Stimulated activated CD4-positive, alpha-beta T cell treated with anti-CD3 and anti-CD28 coated beads, Interleukin-4, amount 100 ng/mL, for 24 hours (primary cell): ENCODE data around the gene PACS1.
A peak's percentile ranks its signal among the peaks of the same experiment; 100 is the strongest.

Experiments used
- DNase-seq: peaks from one replicate; pipeline ENCODE4 v3.0.0-alpha.2; 2020

The PACS1 gene

DNA sequence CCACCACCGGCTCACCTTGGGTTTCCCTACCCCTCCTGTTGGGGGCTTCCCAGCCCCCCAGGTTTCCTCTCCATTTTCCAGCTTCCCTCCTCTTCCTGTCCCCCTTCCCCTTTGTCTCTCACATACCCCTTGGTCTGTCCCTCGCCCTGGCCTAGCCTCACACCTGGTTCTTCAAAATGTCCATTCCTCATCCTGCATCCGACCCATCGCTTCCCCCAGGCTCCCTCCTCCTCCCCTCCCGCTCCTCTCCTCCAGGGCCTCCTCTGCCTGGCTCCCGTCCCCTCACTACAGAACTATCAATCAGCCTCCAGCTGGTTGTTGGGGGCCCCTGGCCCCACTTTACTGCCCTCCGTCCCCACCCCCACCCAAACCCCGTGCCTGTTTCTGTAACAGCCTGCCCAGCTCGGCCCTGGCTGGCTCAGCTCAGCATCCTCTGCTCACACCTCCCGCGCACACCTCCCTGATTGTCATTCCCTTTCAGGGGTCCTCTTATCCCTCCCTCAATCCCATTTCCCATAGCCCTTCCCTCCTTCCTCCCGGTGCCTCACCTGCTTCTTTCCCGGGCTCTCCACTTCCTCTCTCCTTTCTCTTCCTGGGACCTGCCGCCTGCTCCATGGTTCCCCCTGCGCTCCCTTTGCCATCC, 209.1 kb downstream of the PACS1 start:
- DNase-seq: no peak

DNA sequence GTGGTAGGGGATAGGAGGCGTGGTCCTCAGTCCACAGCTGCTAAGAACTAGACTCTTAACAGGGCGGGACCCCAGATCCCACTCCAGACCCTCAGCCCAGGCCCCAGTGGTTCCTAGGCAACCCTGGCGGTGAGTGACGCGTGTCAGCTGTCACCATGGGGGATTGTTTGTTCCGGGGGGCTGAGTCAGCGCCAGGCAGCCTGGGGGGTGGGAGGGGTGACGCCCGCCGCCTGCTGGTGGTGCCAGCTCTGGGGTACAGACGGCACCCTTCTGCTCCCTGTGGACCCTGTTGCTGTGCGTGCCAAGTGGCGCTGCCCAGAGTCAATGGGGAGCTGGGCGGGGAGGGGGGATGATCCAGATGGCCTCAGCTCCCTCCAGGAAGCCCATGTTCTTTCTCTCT, 210.4 kb downstream of the PACS1 start:
- DNase-seq: no peak

DNA sequence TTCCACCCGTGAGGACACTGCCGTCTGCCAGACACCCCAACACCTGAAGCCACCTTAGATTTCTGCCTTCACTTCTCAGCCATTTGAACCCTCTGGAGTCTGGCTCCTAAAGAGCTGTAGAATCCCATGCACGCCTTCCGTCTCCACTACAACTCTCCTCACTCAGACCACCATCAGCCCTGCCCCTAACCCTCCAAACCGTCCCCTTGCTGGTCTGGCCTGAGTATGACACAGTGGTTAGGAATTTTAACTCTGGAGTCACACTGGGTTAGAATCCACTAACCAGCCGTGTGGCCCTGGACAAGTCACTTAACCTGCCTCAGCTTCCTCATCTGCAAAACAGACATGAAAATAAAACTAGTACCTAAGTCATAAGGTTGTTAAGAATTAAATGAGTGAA, 210.9 kb downstream of the PACS1 start:
- DNase-seq: no peak

DNA sequence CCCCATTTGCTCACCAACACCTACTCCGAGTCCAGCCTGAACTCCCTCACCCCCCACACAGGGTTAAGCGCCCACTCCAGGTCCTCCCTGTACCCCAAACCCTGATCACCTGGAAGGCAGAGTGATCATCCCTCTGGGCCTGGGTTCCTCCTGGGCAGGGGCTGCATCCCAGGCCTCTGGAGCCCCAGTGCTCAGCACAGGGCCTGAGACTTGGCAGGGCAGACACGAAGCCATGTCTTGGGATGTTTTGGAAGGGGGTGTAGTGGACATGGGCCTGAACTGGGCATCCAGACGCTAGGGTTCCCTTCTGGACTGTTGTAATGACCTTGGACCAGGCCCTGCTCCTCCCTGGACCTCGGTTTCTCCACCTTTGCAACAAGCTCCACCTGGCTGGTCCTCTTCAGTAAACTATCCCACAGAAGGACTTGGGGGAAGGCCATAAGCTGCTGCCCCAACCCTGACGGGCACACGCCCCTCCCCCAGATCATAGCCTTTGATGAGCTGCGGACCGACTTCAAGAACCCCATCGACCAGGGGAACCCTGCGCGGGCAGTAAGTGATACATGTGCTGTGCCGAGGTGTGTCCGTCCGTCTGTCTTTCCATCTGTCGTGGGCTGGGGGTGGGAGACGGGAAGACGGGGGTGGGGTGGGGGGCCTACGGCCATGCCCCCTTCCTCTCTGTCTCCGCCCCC, 211.8 kb downstream of the PACS1 start:
- DNase-seq: no peak

DNA sequence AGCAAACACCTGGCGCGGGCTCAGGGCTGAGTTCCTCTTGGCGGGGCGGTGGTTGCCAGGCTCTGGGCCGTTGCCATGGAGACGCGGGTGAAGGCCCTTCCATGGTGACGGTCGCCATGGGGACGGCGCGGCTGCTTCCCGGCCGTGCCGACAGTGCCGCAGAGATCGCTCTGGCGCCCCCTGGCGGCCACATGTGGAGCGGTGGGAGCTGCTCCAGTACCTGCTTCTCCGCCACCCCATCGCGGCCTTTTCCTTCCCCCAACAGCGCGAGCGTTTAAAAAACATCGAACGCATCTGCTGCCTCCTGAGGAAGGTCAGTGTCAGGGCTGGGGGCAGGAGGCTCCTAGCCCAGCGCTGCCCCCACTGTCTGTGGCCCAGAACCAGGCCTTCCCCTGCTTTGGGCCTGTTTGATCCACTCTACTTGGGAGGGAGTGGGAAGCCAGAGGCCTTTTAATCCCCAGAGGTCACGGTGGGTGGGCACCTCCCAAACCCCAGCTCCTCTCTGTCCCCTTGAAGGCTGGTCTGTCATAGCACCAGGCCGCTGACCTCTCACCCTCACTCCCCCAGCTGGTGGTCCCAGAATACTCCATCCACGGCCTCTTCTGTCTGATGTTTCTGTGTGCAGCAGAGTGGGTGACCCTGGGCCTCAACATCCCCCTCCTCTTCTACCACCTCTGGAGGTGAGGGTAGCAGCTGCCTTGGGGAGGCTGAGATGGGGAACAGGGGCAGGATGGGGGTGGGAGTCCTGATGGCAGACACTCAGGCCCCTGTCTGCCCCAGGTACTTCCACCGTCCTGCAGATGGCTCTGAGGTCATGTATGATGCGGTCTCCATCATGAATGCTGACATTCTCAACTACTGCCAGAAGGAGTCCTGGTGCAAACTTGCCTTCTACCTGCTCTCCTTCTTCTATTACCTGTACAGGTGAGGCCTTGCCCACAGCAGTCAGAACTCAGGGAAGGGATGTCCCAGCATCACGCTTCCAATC, 212.7 kb downstream of the PACS1 start:
- peak; percentile 98 for DNase-seq

DNA sequence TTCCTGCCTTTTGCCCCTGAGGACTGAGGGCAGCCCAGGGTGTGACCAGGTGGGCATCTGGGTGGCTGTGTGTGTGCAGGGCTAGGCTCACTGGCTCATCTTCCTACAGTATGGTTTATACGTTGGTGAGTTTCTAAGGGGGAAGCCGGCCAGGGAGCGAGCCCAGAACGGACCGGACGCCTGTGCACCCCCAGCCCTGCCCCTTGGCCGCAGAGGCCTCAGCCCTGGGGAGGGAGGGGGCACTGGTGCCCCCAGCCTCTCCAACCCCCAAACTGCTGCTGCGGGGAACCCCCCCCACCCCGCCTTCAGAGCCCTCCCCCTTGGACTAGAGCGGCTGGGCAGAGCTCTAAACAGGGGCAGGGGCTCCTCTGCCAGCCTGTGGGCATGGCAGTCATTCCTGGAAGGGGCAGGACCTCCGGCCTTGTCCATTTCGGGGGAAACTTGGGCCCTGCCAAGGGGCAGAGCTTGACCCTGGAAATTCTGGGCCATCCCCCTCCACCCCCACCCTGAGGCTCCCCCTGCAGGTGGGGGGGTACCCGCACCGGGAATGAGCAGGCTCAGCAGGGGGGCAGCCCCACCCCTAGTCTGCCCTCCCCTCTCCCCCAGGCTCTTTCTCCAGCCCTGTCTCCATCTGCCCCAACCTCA, 213.5 kb downstream of the PACS1 start:
- no peak for DNase-seq

DNA sequence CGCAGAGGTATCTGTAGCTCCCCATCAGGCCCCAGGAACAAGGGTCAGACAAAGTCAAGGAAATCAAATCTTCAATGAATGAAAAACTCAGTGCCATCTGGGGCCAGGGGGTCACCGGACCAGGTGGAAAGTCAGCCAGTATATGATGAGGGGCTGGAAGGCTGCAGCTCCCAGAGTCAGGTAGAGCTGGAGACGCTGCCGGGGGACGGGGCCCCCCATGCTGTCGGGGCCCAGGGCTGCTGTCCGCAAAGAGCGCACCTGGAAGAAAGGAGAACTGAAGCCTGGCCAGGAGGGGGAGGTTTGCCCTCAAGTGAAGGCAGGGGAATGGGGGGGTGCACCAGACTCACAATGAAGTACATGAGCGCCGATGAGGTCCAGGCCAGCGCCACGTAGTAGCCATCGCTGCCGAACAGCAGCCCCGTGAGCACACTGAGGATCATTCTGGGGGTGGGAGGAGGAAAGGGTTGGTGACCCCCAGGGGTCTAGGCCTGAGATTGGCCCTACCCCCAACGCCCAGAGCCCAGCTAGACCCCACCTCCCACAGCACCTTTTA, 214.5 kb downstream of the PACS1 start:
- DNase-seq: no peak

DNA sequence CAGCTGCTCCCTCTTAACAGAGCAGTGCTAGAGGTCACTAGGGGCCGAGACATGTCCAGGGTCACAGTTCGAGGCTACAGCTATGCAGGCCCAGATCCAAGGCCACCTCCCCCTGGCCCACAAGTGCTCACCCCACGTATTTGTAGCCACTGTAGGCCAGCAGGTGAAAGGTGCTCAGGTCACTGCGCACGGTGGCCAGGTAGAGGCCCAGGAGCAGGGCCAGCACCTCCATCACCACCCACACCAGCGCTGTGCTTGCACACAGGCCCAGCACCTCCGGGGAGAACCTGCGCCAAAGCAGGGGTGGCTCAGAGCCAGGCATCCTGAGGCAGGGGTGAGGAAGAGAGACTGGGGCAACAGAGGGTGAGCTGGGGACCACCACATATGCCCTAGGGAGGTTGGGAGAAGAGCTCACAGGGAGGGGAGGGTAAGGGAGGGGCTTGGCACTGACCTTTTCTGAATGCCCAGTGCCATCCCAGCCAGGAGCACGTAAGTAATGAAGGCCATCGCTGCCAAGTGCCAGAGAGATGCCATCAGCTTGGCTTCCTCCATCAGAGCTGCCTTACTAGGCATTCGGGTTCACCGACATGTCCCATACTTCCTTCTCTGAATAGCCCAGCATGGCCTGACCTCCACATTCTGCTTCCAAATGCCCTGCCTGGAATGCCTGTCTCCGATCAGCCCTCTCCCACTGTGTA, 215.3 kb downstream of the PACS1 start:
- no peak for DNase-seq

DNA sequence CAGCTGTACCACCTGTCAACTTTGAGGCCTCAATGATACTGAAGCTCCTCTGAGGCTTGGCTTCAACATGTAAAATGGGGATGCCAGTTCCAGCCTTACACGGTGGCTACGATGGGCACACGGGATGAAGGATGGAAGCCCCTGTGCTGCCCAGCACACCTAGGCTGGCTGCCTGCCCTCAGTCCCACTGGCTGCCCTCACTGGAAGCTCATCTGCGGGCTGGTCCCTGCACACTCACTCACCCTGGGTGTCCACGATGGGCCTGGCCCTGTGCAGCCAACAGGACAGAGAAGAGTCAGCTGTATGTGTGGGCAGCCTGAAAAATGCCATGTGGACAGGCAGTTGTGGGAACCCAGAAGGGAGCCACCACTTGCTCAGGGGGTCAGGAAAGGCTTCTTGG, 216.6 kb downstream of the PACS1 start:
- no peak for DNase-seq

DNA sequence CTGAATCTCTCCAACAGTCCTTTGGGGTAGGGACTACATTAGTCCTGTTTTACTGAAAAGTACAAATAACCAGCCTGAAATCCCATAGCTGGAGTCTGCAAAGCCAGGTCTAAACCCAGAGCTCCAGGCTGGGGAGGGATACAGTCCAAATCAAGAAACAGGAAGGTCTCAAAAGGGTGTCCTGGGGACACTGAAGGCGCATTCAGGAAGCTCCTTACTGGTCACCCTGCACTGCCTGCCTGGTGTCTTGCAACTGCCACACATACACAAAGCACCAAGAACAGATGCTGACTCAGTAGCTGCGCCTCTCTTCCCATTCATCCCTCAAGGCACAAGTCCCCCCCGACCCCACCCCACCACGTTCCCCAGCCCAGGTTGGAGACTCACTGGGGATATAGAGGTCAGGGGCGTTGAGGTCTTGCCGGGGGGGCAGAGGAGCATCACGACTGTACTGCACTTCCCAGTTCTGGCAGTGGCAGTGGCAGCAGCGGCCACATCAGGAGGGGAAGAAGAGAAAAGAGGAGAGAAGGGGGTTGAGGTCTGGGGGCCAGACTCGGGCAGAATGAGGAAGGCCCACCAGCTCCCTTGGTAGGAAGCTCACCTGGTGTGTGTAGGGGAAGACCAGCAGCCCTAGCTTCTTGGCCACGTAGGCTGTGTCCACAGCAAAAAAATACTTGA, 217.3 kb downstream of the PACS1 start:
- no peak for DNase-seq

DNA sequence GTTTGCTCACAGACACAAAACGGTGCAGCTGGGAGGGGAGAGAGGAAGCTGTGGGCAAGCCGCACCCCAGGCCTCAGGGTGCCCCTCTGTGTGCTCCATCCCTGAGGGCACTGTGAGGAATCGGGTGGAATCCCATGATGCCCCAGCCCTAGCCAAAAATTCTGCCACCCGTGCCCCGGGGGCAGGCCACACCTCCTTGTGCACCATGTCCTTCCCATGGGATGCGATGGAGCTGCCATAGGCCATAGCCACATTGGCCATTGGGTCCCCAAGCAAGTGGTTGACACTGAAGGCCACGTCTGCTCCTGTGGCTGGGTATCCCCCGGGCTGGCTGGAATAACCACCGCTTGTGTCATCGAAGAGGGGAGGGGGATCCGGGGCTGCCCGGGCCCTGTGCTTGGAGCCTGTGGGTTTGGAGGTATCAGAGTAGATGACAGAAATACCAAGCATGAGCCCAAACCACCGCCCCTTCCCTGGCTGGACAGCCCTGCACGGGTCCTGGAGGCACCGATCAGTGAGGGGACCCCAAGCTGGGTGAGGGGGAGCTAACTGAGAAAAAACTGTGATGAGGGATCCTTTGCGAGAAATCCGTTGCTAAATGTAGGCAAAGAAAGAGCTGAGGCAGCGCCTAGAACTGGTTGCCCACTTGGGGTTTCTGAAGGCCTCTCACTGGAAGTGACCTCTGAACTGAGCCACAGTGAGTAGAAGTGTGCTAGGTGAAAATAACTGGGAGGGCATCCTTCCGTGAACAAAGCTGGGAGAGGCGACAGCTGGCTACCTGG, 218.0 kb downstream of the PACS1 start:
- no peak for DNase-seq

DNA sequence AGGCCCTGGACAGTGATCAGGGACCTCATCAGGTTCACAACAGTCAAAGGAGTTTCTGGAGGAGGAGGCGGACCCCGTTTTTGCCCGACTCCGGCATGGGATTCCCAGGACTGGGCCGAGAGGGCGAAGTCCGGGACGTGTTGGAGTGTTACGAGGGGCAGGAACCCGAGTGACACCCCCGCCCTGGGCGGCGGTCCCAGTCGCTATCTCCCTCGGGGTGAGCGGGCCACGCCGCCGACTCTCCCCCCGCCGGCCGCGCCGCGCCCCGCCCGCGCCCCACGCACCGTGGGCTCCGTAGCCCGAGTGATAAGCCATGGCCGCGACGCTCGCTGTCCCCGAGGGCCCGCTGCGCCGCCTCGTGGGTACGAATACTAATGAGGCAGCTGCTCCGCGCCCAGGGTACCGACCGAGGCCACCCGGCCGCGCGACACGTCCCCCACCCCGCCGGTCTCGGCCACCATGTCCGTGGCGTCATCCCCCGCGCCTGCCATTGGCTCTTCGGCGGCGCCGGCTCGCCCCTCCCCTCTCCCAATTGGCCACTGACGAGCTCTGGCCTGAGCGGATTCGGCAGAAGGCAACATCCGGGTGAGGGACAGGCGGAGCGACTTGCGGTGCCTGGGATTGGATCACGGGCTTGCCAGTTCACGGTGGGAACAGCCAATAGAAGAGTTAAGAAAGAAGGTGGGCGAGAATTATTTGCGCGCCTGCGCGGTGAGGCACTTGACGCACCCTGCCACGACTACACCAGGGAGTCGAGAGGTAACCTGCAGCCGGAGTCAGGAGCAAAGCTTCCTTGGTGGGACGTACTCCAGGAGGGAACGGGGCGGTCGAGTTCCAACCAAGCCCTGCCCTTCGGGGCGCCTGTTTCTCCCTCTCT, 218.8 kb downstream of the PACS1 start, which contains the start of gene YIF1A:
Gene YIF1A, minus strand, starts transcription at position 473 of the 877 bp plus-strand sequence. Its CDS starts 158 bp downstream, at position 315.
- DNase-seq: peak; percentile 99

DNA sequence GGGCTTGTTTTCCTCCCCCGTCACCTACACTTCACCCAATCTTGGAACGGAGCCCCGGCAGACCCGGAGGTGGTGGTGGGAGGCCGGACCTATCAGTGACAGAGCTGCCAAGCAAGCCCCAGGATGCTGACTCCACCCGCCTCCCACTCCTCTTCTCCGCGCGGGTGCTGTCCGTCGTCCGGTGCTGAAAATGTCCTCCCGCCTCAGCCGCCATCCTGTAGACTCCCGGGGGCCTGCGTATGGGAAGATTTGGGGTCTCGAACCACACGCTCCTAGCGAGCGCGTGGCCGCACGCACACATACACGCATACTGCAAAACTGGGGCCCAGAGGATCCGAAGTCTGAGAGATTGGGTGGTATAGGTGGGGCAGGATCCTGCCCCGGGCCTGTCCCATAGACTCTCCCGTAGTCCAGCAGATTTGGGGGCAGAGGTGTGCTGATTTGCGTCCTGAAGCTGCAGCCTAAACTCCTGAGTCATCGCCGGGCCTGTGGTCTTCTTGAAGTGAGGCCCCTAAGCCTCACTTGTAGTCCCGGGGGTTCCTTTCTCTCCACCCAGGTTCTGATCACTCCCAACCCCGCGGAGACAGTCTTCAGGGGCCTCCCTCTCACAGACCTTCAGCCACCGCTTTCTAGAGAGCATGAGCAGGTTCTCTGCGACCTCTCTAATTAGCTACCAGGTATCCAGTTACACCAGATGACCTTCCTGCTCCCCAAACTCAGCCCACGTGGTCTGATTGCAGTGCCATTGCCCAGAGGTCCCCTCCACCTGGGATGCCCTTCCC, 219.7 kb downstream of the PACS1 start:
- DNase-seq: peak; percentile 88

DNA sequence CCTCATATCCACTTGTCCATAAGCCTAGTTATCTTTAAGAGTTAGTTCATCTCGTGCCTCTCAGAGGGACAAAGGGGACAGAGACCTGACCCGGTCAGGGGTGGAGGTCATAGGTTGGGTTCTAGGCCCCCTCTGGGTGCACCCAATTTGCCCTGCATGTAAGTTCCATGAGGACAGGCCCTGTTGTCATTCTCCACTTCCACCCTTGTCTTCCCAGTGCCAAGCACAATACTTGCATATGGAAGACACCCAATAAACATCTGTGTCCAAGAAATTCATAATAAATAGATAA, 220.2 kb downstream of the PACS1 start:
- DNase-seq: no peak

DNA sequence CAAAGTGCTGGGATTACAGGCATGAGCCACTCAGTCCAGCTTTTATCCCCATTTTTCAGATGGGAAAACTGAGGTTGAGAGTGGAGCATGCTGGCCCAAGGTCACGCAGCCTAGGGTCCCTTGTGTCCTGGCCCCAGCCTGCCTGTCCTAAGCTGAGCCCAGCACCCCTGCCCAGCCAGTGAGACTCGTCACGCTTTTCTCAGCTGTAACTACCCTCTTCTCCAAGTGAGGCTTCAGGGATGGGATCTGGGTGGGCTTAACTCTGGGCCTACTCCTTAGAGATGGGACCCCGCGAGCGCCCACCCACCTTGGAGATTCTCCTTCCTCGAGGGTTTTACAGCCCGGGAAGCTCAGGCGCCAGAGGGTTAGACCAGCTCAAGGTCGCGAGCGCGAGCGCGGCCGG, 221.2 kb downstream of the PACS1 start:
- no peak for DNase-seq

DNA sequence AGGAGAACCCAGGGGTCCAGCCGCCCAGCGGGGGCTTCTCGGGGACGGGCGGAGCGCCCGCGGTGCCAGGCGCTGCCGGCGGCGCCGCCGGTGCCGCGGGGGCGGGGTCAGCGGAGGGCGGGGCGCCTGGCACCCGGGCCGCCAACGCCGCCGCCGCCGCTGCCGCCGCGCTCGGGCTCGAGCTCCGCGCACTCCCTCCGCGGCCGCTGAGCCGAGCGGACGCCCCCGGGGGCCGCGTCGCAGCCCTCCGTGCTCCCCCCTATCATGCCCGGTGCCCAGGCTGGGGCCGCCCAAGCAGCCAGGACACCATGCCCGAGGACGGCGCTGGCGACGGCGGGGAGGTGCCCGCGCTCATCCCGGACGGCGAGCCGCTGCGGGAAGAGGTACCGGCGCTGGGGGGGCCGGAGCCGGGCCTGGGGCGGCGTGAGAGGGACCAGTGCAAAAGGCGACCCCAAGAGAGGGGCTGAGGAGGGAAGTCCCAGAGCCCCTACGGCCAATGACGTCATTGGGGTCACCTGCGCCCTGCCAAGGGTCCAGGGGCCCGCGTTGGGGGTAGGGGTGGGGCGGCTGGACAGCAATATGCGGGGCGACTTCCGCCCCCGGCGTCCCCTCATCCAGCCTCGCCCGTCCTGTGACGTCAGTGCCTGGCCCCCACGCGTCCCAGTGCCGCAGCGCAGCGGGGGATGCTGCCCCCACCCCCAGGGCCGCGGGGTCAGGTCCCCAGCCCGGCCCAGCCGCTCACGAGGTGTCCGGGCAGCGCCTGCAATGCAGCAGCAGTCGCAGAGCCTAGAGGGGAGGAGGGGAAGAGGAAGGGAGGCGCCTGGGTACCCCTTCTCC, 221.9 kb downstream of the PACS1 start, which contains the start of gene TMEM151A:
Gene TMEM151A, plus strand, starts transcription at position 189 of the 837 bp plus-strand sequence. Its CDS starts 120 bp downstream, at position 309.
- no peak for DNase-seq

DNA sequence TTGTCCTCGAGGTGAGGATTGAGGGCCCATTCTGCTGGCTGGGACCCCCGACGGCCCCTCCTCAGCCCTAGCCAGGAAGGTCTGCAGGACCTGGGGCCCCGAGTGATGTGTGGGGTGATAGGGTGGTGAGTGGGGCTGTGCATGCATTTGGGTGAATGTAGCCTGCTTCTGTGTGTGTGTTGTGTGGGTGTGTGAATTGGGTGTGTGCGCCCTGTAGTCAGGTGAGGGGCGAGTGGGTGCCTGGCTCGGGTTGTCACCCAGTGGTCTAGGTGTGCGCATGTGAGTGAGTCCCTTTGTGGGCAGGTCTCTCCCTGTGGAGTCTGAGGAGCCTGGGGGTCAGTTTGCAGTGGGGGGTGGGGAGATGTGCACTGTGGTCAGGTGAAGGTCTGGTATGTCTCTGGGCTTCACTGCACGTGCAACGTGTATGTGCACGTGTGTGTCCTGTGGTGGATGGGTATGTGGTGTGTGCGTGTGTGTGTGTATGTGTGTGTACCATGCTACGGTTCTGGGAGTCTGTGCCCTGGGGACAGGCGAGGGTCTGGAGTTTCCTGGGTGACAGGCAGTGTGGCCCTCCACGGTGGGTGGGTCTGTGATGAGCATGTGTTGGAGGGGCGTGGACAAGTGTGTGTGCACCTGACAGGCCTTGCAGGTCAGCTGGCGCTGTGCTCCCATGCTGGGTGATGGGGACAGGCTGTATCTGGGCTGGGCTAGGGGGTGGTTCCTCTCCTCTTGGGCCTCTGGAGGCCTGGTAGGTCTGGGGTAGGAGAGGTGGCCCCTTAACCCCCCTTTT, 222.7 kb downstream of the PACS1 start:
- no peak for DNase-seq
